ENCODE results near the gene STPG2.
"Not testable (repeated sequence)": the region's sequence is repeated elsewhere in the genome, so short reads cannot be mapped to it uniquely, and the experiment has no call there.

Gene STPG2

GRCh38 chr4:97627750-97628149 lies 515.5 kb downstream of the STPG2 start:
- Mint-ChIP-seq H3K36me3 (ENCODE audit: insufficient read depth) (no peaks in the 10 kb centered on the region), H3K4me3 (no peak overlapping the region), H3K27ac (ENCODE audit: low read depth) (no peak overlapping the region), H3K9me3 (peaks cover 3% of the 10 kb centered on the region), H3K4me1 (no peaks in the 10 kb centered on the region), H3K27me3 (no peaks in the 10 kb centered on the region)
- no peak for ATAC-seq (replicated peaks; ENCODE audit: extremely low read depth, poor library complexity, severe bottlenecking)
- no peak for DNase-seq (ENCODE audit: low spot score in 2 of 2)

GRCh38 chr4:97624204-97624603 lies 519.1 kb downstream of the STPG2 start:
- Mint-ChIP-seq H3K9me3 (peaks cover 16% of the 10 kb centered on the region), H3K36me3 (ENCODE audit: insufficient read depth) (no peaks in the 10 kb centered on the region), H3K4me3 (no peak overlapping the region), H3K27ac (ENCODE audit: low read depth) (no peak overlapping the region), H3K27me3 (no peaks in the 10 kb centered on the region), H3K4me1 (no peaks in the 10 kb centered on the region)
- ATAC-seq (replicated peaks; ENCODE audit: extremely low read depth, poor library complexity, severe bottlenecking) (no peak), DNase-seq (ENCODE audit: low spot score in 2 of 2) (no peak)

- Mint-ChIP-seq H3K4me1 (no peaks in the 10 kb centered on the region), H3K36me3 (ENCODE audit: insufficient read depth) (no peaks in the 10 kb centered on the region), H3K27ac (ENCODE audit: low read depth) (no peak overlapping the region), H3K9me3 (peaks cover 19% of the 10 kb centered on the region), H3K27me3 (no peaks in the 10 kb centered on the region), H3K4me3 (no peak overlapping the region)
- no peak for DNase-seq (ENCODE audit: low spot score in 2 of 2)
- ATAC-seq (replicated peaks; ENCODE audit: extremely low read depth, poor library complexity, severe bottlenecking), result no peak
Observed at GRCh38 chr4:97605932-97606331, 537.3 kb downstream of the STPG2 start.

GRCh38 chr4:97593248-97593647 lies 550.0 kb downstream of the STPG2 start:
- Mint-ChIP-seq H3K27ac (ENCODE audit: low read depth) (no peak overlapping the region), H3K36me3 (ENCODE audit: insufficient read depth) (no peaks in the 10 kb centered on the region), H3K27me3 (no peaks in the 10 kb centered on the region), H3K9me3 (peaks cover 31% of the 10 kb centered on the region), H3K4me1 (no peaks in the 10 kb centered on the region), H3K4me3 (no peak overlapping the region)
- no peak for ATAC-seq (replicated peaks; ENCODE audit: extremely low read depth, poor library complexity, severe bottlenecking)
- no peak for DNase-seq (ENCODE audit: low spot score in 2 of 2)

GRCh38 chr4:97590266-97590665 lies 553.0 kb downstream of the STPG2 start:
- no peak for ATAC-seq (replicated peaks; ENCODE audit: extremely low read depth, poor library complexity, severe bottlenecking)
- H3K36me3 Mint-ChIP-seq (ENCODE audit: insufficient read depth), result peaks cover 1% of the 10 kb centered on the region
- no peaks in the 10 kb centered on the region for H3K4me1 Mint-ChIP-seq
- H3K27me3 Mint-ChIP-seq, result no peaks in the 10 kb centered on the region
- peaks cover 15% of the 10 kb centered on the region for H3K9me3 Mint-ChIP-seq
- DNase-seq (ENCODE audit: low spot score in 2 of 2), result no peak
- no peak overlapping the region for H3K4me3 Mint-ChIP-seq
- no peak overlapping the region for H3K27ac Mint-ChIP-seq (ENCODE audit: low read depth)

- no peaks in the 10 kb centered on the region for H3K27me3 Mint-ChIP-seq
- ATAC-seq (replicated peaks; ENCODE audit: extremely low read depth, poor library complexity, severe bottlenecking), result no peak
- H3K4me3 Mint-ChIP-seq, result no peak overlapping the region
- H3K36me3 Mint-ChIP-seq (ENCODE audit: insufficient read depth), result peaks cover 1% of the 10 kb centered on the region
- H3K9me3 Mint-ChIP-seq, result peaks cover 15% of the 10 kb centered on the region
- no peak for DNase-seq (ENCODE audit: low spot score in 2 of 2)
- H3K4me1 Mint-ChIP-seq, result no peaks in the 10 kb centered on the region
- no peak overlapping the region for H3K27ac Mint-ChIP-seq (ENCODE audit: low read depth)
Observed at GRCh38 chr4:97589481-97590196, 553.6 kb downstream of the STPG2 start.

GRCh38 chr4:97587912-97588311 lies 555.4 kb downstream of the STPG2 start:
- no peaks in the 10 kb centered on the region for H3K4me1 Mint-ChIP-seq

GRCh38 chr4:97585274-97585673 lies 558.0 kb downstream of the STPG2 start:
- H3K36me3 Mint-ChIP-seq (ENCODE audit: insufficient read depth), result peaks cover 1% of the 10 kb centered on the region
- no peak overlapping the region for H3K27ac Mint-ChIP-seq (ENCODE audit: low read depth)
- H3K9me3 Mint-ChIP-seq, result peaks cover 6% of the 10 kb centered on the region
- ATAC-seq (replicated peaks; ENCODE audit: extremely low read depth, poor library complexity, severe bottlenecking) (no peak), DNase-seq (ENCODE audit: low spot score in 2 of 2) (no peak)
- H3K4me3 Mint-ChIP-seq, result no peak overlapping the region
- no peaks in the 10 kb centered on the region for H3K4me1 Mint-ChIP-seq
- H3K27me3 Mint-ChIP-seq, result no peaks in the 10 kb centered on the region

More at GRCh38 chr4:97587912-97588311, 555.4 kb downstream of the STPG2 start:
- H3K4me3 Mint-ChIP-seq, result no peak overlapping the region
- no peak for ATAC-seq (replicated peaks; ENCODE audit: extremely low read depth, poor library complexity, severe bottlenecking)
- peaks cover 1% of the 10 kb centered on the region for H3K36me3 Mint-ChIP-seq (ENCODE audit: insufficient read depth)
- DNase-seq (ENCODE audit: low spot score in 2 of 2), result no peak
- H3K9me3 Mint-ChIP-seq, result peaks cover 11% of the 10 kb centered on the region
- no peak overlapping the region for H3K27ac Mint-ChIP-seq (ENCODE audit: low read depth)
- no peaks in the 10 kb centered on the region for H3K27me3 Mint-ChIP-seq

- no peak overlapping the region for H3K27ac Mint-ChIP-seq (ENCODE audit: low read depth)
- H3K4me3 Mint-ChIP-seq, result no peak overlapping the region
- peaks cover 1% of the 10 kb centered on the region for H3K36me3 Mint-ChIP-seq (ENCODE audit: insufficient read depth)
- no peak for DNase-seq (ENCODE audit: low spot score in 2 of 2)
- H3K4me1 Mint-ChIP-seq, result no peaks in the 10 kb centered on the region
- peaks cover 6% of the 10 kb centered on the region for H3K9me3 Mint-ChIP-seq
- ATAC-seq (replicated peaks; ENCODE audit: extremely low read depth, poor library complexity, severe bottlenecking), result no peak
- no peaks in the 10 kb centered on the region for H3K27me3 Mint-ChIP-seq
Observed at GRCh38 chr4:97582890-97583289, 560.4 kb downstream of the STPG2 start.

GRCh38 chr4:97577004-97577403 lies 566.3 kb downstream of the STPG2 start:
- Mint-ChIP-seq H3K4me3 (no peak overlapping the region), H3K36me3 (ENCODE audit: insufficient read depth) (peaks cover 2% of the 10 kb centered on the region), H3K9me3 (no peaks in the 10 kb centered on the region), H3K27me3 (no peaks in the 10 kb centered on the region), H3K27ac (ENCODE audit: low read depth) (no peak overlapping the region), H3K4me1 (no peaks in the 10 kb centered on the region)
- DNase-seq (ENCODE audit: low spot score in 2 of 2) (no peak), ATAC-seq (replicated peaks; ENCODE audit: extremely low read depth, poor library complexity, severe bottlenecking) (no peak)

- H3K9me3 Mint-ChIP-seq, result peaks cover 12% of the 10 kb centered on the region
- no peak for DNase-seq (ENCODE audit: low spot score in 2 of 2)
- H3K4me3 Mint-ChIP-seq, result no peak overlapping the region
- no peak for ATAC-seq (replicated peaks; ENCODE audit: extremely low read depth, poor library complexity, severe bottlenecking)
- H3K27ac Mint-ChIP-seq (ENCODE audit: low read depth), result no peak overlapping the region
- H3K4me1 Mint-ChIP-seq, result no peaks in the 10 kb centered on the region
- H3K27me3 Mint-ChIP-seq, result no peaks in the 10 kb centered on the region
- no peaks in the 10 kb centered on the region for H3K36me3 Mint-ChIP-seq (ENCODE audit: insufficient read depth)
Observed at GRCh38 chr4:97560009-97560408, 583.3 kb downstream of the STPG2 start.

- no peak overlapping the region for H3K4me3 Mint-ChIP-seq
- H3K27me3 Mint-ChIP-seq, result no peaks in the 10 kb centered on the region
- H3K36me3 Mint-ChIP-seq (ENCODE audit: insufficient read depth), result no peaks in the 10 kb centered on the region
- H3K9me3 Mint-ChIP-seq, result peaks cover 7% of the 10 kb centered on the region
- ATAC-seq (replicated peaks; ENCODE audit: extremely low read depth, poor library complexity, severe bottlenecking) (no peak), DNase-seq (ENCODE audit: low spot score in 2 of 2) (no peak)
- H3K27ac Mint-ChIP-seq (ENCODE audit: low read depth), result no peak overlapping the region
- H3K4me1 Mint-ChIP-seq, result no peaks in the 10 kb centered on the region
Observed at GRCh38 chr4:97558204-97558778, 585.0 kb downstream of the STPG2 start.

- DNase-seq (ENCODE audit: low spot score in 2 of 2); H3K27me3 Mint-ChIP-seq; ATAC-seq (replicated peaks; ENCODE audit: extremely low read depth, poor library complexity, severe bottlenecking); H3K36me3 Mint-ChIP-seq (ENCODE audit: insufficient read depth); H3K4me3 Mint-ChIP-seq; H3K27ac Mint-ChIP-seq (ENCODE audit: low read depth); H3K4me1 Mint-ChIP-seq: not testable (repeated sequence)
- H3K9me3 Mint-ChIP-seq, result peaks cover 11% of the 10 kb centered on the region
Observed at GRCh38 chr4:97550637-97551036, 592.6 kb downstream of the STPG2 start.

Measured in central memory CD8-positive, alpha-beta T cell (primary cell).